GM18861 (cell line): ENCODE measurements around the gene SLC37A3.

Source experiments
- ATAC-seq: cut with Tn5 transposase; IDR thresholded peaks from one replicate; pipeline ENCODE4 v1.9.1; 2021; ENCODE audit not compliant: unreplicated experiment

The SLC37A3 gene

GRCh38 chr7:140402178-140402835 is 4.0 kb upstream of the SLC37A3 start:
- no peak for ATAC-seq

- ATAC-seq: no peak
Measured at GRCh38 chr7:140400381-140400780, 2.1 kb upstream of the SLC37A3 start.

GRCh38 chr7:140398821-140399220 is 491 bp upstream of the SLC37A3 start:
- no peak for ATAC-seq

- no peak for ATAC-seq
Measured at GRCh38 chr7:140393756-140394306, 4.5 kb downstream of the SLC37A3 start.

GRCh38 chr7:140391634-140392033 is 6.7 kb downstream of the SLC37A3 start:
- no peak for ATAC-seq

- peak; percentile 69 for ATAC-seq
Measured at GRCh38 chr7:140390466-140391190, 7.7 kb downstream of the SLC37A3 start.

- no peak for ATAC-seq
Measured at GRCh38 chr7:140390034-140390433, 8.3 kb downstream of the SLC37A3 start.

- ATAC-seq: no peak
Measured at GRCh38 chr7:140389445-140389844, 8.9 kb downstream of the SLC37A3 start.

GRCh38 chr7:140384894-140385545 is 13.3 kb downstream of the SLC37A3 start:
- ATAC-seq: no peak

- no peak for ATAC-seq
Measured at GRCh38 chr7:140383954-140384713, 14.2 kb downstream of the SLC37A3 start.

GRCh38 chr7:140375892-140376730 is 22.2 kb downstream of the SLC37A3 start:
- ATAC-seq: no peak

- ATAC-seq: no peak
Measured at GRCh38 chr7:140375323-140375722, 23.0 kb downstream of the SLC37A3 start.

- no peak for ATAC-seq
Measured at GRCh38 chr7:140369294-140369693, 29.0 kb downstream of the SLC37A3 start.

GRCh38 chr7:140367528-140367927 is 30.8 kb downstream of the SLC37A3 start:
- ATAC-seq: no peak

GRCh38 chr7:140364819-140365218 is 33.5 kb downstream of the SLC37A3 start:
- no peak for ATAC-seq

GRCh38 chr7:140360697-140361229 is 37.6 kb downstream of the SLC37A3 start:
- no peak for ATAC-seq

GRCh38 chr7:140358412-140359051 is 39.8 kb downstream of the SLC37A3 start:
- no peak for ATAC-seq

- ATAC-seq: no peak
Measured at GRCh38 chr7:140358024-140358411, 40.3 kb downstream of the SLC37A3 start.

GRCh38 chr7:140350056-140350455 is 48.3 kb downstream of the SLC37A3 start:
- no peak for ATAC-seq
